Left ventricle myocardium inferior (tissue), 1 donor: Measurements from ENCODE around the gene CNPPD1. TPM values are rescaled to one million over a fixed set of nuclear protein-coding genes. Genes with fewer than 3 reads are reported as not detected.

Experiments used
- DNase-seq: peaks from one replicate; pipeline ENCODE4 v3.0.0-alpha.2; 2020
- H3K27ac ChIP-seq: fragments of 200-600 bp; replicated peaks from 2 replicates; pipeline ENCODE4 v1.8.0; 2021
- H3K27me3 ChIP-seq: fragments of 200-600 bp; 2 replicates; pipeline ENCODE4 v1.8.0; 2021; ENCODE audit warnings: low read depth
- H3K36me3 ChIP-seq: fragments of 200-600 bp; 2 replicates; pipeline ENCODE4 v1.8.0; 2021
- H3K4me1 ChIP-seq: fragments of 200-600 bp; 2 replicates; pipeline ENCODE4 v1.8.0; 2021
- H3K4me3 ChIP-seq: fragments of 200-600 bp; 2 replicates; pipeline ENCODE4 v1.8.0; 2021; ENCODE audit warnings: mild to moderate bottlenecking, moderate library complexity
- H3K9me3 ChIP-seq: fragments of 200-600 bp; replicated peaks from 2 replicates; pipeline ENCODE4 v1.8.0; 2021
- intact Hi-C: fragments of 100-400 bp; cut with micrococcal nuclease; formaldehyde crosslinking; loops from one replicate; pipeline ENCODE4 v1.11.0; 2022
- total RNA-seq: library from RNA; stranded (reverse); fragmentation: NEBNext Ultra II Directional; extraction: Animal tissue kit (Norgen Biotek cat#: 25700); gene quantifications from one replicate; pipeline ENCODE4 v1.2.1, GENCODE V29; 2021
- TF ChIP-seq, protein P1 (sequence below): fragments of 200-600 bp; IDR thresholded peaks from 2 replicates; pipeline ENCODE4 v1.8.0; 2021; ENCODE audit warnings: antibody characterized with exemption, mild to moderate bottlenecking, borderline replicate concordance
- donor health status: DM: no; HTN: yes; CAD: no; lungs with severe emphysema.

CNPPD1 gene
- total RNA-seq, 1 donor from 2014 or later = 58.1 TPM

DNA sequence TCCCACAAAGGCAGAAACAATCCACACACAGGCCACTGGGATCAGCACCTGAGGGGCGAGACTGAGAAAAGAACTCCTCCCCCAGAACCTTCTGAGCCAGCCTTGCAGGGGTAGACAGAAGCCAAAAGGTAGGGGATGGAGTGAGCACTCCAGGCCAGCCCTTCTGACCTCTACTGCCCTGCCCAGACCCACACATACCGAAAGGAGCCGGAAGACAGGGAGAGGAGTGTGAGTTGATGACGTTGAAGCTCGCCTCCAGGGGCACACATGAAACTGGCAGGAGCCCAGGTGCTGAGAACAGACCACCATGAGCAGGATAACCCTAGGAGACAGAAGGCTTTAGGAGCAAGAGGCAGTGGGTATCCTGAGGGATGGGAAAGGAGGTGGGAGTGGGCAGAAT, 8.7 kb downstream of the CNPPD1 start:
- H3K27ac ChIP-seq = no peak overlapping the region
- H3K4me1 ChIP-seq = peaks cover 17% of the 10 kb centered on the region
- H3K27me3 ChIP-seq = no peaks in the 10 kb centered on the region
- H3K4me3 ChIP-seq = no peak overlapping the region
- TF ChIP-seq, protein P1, sequence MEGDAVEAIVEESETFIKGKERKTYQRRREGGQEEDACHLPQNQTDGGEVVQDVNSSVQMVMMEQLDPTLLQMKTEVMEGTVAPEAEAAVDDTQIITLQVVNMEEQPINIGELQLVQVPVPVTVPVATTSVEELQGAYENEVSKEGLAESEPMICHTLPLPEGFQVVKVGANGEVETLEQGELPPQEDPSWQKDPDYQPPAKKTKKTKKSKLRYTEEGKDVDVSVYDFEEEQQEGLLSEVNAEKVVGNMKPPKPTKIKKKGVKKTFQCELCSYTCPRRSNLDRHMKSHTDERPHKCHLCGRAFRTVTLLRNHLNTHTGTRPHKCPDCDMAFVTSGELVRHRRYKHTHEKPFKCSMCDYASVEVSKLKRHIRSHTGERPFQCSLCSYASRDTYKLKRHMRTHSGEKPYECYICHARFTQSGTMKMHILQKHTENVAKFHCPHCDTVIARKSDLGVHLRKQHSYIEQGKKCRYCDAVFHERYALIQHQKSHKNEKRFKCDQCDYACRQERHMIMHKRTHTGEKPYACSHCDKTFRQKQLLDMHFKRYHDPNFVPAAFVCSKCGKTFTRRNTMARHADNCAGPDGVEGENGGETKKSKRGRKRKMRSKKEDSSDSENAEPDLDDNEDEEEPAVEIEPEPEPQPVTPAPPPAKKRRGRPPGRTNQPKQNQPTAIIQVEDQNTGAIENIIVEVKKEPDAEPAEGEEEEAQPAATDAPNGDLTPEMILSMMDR = no peak
- DNase-seq = no peak
- intact Hi-C loops = loop anchor here (10.0 kb wide), 1 partner anchor 57 kb away; the partner anchor contains the start of genes ANKZF1 and ATG9A
- H3K36me3 ChIP-seq = peaks cover 9% of the 10 kb centered on the region
- no peaks in the 10 kb centered on the region for H3K9me3 ChIP-seq

DNA sequence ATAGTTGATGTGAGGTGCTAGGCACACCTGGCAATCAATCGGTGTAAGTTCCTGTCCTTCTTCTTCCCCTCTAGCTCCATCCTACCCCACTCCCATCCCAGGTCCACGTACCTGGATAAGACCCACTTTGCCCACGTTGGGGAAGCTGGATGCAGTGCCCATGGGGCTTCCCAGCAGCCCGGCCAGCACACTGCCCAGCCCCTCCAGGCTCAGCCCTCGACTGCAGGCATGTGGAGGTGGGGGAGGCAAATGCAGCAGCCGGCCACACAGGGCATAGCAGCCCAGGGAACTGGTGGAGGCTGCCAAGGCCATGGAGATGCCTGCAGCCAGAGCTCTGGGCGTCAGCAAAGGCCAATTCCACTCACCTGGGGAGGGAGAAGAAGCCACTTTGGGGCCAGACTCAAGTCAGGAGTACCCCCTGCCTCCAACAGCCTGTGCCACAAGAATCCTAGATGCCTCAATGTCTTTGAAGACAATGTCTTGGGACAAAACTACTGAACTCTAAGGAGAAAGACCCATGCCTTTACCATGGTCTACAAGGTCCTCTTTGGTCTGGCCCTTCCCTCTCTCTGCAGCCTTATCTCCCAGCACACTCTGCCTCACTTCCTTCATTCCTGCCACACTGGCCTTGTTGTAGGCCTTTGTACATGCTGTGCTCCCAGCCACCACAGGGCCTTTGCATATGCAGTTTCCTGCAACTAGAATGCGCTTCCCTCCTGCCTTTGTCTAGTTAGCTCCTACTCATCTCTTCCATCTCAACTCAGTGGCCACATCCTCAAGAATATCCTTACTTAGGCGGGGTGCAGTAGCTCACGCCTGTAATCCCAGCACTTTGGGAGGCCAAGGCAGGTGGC, 11.4 kb downstream of the CNPPD1 start:
- DNase-seq = no peak
- intact Hi-C loops = loop anchor here (10.0 kb wide), 1 partner anchor 60 kb away; the partner anchor contains the start of genes ANKZF1 and ATG9A

DNA sequence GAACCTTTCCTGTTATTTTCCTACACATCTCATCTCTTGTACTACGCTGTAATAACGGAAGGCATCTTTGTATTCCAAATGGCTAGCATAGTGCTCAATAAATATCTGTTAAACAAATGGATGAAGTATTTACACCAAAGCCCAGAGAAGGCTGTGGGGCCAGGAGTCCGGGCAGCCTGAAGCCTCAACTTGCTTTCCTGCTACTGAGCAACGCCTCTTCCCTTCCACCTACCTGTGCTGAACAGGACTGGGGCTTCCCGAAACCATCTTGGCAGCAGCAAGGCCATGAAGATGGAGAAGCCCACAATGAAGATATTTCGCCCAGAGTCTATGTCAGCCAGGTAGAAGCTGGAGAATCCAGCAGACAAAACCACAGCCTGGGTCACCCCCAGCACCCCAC, 13.6 kb downstream of the CNPPD1 start:
- no peak overlapping the region for H3K27ac ChIP-seq
- intact Hi-C loops = loop anchor here (10.0 kb wide), 1 partner anchor 62 kb away; the partner anchor contains the start of genes ANKZF1 and ATG9A
- TF ChIP-seq, protein P1 = no peak
- H3K9me3 ChIP-seq = no peaks in the 10 kb centered on the region
- no peak for DNase-seq
- H3K4me3 ChIP-seq = no peak overlapping the region
- peaks cover 15% of the 10 kb centered on the region for H3K4me1 ChIP-seq
- H3K36me3 ChIP-seq = no peaks in the 10 kb centered on the region
- H3K27me3 ChIP-seq = no peaks in the 10 kb centered on the region

More for the DNA sequence above, 11.4 kb downstream of the CNPPD1 start:
- Histone ChIP-seq H3K4me3 (no peak overlapping the region), H3K9me3 (no peaks in the 10 kb centered on the region), H3K27me3 (no peaks in the 10 kb centered on the region), H3K36me3 (no peaks in the 10 kb centered on the region), H3K4me1 (peaks cover 9% of the 10 kb centered on the region), H3K27ac (no peak overlapping the region)
- TF ChIP-seq, protein P1 = no peak

DNA sequence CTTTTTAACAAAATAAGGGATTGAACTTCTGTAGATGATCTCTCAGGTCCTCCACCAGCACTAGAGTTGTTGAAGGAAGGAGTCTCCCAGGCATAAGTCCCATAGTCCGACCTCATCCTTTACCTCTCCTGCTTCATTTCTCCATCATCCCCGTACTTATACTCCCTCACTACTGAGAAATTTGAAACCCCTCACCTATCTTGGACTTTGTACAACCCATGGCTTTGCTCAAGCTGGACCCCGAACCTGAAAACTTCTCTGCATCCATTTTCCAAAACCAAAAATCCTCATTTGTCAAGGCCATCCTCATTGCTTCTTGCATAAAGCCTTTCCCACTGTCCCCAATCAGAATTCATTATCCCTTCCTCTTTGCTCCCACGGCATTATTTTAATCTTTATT, 15.6 kb downstream of the CNPPD1 start:
- no peaks in the 10 kb centered on the region for H3K27me3 ChIP-seq
- H3K4me1 ChIP-seq = peaks cover 15% of the 10 kb centered on the region
- peaks cover 14% of the 10 kb centered on the region for H3K36me3 ChIP-seq
- DNase-seq = no peak
- no peaks in the 10 kb centered on the region for H3K9me3 ChIP-seq
- intact Hi-C loops = loop anchor here (10.0 kb wide), 1 partner anchor 64 kb away; the partner anchor contains the start of genes ANKZF1 and ATG9A
- peak overlapping the region; percentile 74 for H3K4me3 ChIP-seq
- peak overlapping the region; percentile 98 for H3K27ac ChIP-seq
- TF ChIP-seq, protein P1 = no peak

DNA sequence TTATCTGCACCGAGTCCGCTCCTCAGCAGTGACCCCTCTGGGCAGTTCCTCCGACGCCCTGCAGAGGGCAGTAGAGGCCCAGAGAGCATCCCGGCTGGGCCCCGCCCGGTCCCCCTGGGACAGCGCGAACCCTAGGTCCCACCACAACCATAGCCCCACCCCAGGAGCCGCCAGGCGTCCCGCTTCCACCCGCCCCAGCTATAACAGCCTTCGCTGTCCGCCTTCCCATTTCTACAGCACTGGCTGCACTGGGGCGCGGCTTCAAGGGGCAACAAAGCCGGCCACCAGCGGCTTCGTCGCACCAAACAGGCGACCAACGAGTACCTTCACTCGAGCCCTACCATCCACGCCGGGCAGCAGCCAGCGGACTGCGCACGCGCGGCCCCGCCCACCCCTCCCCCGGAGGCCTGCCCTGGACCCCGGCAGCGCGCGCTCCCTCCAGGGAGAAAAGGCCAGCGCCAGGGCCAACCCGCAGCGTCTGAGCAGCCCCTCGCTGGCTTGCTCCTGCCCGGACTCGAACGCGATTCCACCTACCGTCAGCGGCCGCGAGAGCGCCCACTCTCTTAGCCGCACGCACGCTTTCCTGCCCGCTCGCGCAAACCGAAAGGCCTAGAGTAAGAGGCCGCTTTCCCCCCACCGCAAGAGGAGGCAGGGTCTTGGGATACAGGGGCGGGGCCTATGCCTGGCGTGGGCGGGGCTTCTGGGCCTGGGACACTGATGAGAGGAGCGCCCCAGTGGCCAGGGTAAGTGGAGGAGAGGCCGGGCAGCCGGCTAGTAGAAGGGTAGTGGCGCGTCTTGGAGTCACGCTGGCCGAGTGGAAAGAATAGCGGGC, 16.3 kb downstream of the CNPPD1 start, which contains the start of gene NHEJ1:
TSS of gene NHEJ1 (minus strand) at position 630 of the 832 bp plus-strand sequence. CDS start 2,453 bp downstream, outside the sequence.
- no peaks in the 10 kb centered on the region for H3K27me3 ChIP-seq
- peak; percentile 98 for DNase-seq
- peaks cover 15% of the 10 kb centered on the region for H3K4me1 ChIP-seq
- TF ChIP-seq, protein P1 = no peak
- intact Hi-C loops = loop anchor here (10.0 kb wide), 1 partner anchor 64 kb away; the partner anchor contains the start of genes ANKZF1 and ATG9A
- peaks cover 21% of the 10 kb centered on the region for H3K36me3 ChIP-seq
- H3K4me3 ChIP-seq = peak within 1 kb of the TSS; percentile 74
- no peaks in the 10 kb centered on the region for H3K9me3 ChIP-seq
- peak within 1 kb of the TSS; percentile 98 for H3K27ac ChIP-seq
